HG02623 (cell line): ENCODE data around the gene APEH.
A peak's percentile ranks its signal among the peaks of the same experiment; 100 is the strongest.

Experiments
- ATAC-seq: cut with Tn5 transposase; IDR thresholded peaks from one replicate; pipeline ENCODE4 v1.9.1; 2021; ENCODE audit warnings: moderate library complexity; ENCODE audit not compliant: unreplicated experiment

Gene APEH

DNA sequence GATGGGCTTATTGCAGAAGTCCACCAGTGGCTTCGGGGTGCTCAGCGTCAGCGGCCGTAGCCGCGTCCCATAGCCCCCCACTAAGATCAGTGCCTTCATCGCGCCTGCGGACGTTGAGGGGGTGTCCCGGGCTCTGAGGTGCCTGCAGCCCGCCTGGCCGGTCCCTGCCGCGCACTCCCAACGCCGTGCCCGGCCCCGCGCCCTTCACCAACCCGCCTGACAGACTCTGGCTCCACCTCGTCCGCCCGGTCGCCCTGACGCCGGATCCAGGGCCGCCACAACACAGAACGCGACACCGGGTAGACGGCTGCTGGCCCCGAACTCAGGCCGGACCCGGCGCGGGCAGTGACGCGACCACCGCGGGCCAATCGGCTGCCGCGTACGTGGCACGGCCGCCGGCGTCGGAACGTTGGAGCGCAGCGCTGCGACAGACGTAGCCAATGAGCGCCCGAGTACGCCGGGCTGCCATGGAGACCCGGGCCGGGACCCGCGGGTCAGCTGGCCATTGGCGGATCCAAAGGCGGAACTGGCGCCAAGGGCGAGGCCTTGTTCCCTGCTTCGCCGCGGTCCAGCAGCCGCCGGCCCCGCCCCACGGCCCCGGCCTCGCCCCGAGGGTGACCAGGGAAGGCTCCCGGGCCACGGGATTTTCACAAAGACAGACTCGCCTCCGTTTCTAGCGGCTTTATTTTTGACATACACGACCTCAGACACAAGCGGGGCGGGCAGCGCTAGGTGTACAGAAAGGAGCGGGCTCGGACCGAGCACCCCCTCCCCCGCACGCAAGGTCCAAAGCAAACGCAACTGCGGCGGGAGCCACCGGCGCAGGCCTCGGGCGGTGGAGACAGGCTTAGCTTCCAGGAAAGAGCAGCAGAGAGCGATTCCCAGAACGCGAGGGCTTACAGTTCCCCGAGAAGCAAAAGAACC, 49.7 kb downstream of the APEH start, which contains the start of gene GMPPB:
TSS of gene GMPPB (minus strand) at position 324 of the 924 bp plus-strand sequence. CDS start at position 99, 225 bp downstream.
- ATAC-seq: peak; percentile 81

DNA sequence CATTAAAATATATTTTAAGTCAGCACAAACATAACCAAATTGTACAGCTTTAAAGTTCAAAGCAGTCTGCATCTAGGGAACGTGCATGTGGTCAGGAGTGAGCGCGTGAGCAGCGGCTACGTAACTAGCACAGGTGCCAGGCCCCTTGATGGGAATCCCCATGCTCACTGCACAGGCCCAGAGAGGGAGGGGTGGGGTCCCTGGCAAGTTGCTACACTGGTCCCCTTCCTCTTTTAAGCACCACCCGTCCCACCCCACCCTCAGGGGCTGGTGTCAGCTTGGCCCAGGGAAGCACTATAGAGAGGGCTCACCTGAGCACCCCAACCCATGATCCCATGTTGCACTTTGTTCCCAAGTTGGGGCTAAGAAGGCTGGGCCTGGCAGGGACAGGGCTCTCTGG, 50.4 kb downstream of the APEH start:
- no peak for ATAC-seq

DNA sequence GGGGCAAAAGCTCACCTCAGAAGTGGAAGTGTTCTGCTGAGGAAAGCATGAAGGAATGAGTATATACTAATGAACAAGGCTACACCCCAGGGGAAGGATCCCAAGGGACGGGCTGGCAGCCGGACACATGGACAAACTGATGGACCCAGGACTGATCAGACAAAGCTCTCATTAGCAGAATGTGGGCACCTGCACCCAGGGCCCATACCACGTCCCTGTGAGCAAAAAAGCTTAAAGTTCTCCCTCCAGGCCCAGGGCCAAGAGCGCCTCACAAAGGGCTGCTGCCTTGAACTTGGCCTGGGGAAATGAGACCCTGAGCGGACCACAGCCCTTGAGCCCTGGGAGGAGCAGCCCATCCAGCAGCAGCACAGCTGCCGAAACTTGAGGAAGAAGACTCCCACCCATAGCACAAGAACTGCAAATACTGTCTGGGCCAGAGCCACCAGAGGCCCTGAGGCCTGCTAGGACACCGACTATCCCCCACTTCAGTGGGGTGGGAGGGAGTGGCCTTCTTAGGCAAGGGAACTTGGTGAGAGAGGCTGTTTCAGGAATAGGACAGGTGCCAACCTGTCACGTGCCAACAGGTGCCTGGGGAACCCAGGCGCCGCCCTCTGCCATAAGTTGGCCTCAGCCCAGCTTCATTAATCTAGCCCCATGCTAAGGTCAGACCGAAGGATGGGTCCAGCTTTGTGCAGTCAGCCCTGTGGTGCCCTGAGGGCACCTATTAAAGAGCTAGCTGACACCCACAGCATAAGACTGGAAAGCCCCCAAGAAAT, 51.9 kb downstream of the APEH start:
- ATAC-seq: no peak

DNA sequence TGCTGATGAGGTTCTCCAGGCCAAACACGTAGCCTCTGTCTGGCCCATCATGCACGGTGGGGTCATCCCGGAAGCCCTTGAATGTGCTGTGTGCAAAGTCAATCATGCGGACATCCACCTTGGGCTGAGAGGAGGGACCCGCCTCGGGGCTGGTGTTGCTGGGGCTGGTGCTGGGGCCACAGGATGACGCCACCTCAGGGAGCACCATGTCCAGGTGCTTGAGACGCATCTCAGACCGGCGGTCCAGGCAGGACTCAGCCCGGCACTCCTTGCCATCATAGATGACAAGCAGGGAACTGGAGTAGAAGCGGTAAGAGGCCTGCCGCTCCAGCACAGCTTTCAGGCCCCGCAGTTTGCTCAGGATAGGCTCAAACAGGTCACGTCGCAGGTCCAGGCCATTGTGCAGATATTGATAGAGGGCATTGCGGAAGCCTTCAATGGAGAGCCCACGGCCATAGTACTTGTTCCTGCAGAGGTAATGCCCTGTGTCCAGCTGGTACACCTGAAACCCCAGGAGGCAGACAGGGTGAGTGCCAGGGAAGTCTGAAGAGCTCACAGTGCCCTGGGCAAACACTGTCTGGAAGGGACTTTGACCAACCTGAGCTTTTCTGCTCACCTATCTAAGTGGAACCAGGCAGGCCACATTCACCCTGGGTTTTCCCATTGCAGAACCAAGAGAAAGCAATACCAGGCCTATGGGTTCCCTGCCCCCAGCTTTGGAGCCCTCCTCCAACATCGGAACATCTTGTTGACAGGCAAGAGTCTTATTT, 53.2 kb downstream of the APEH start:
- no peak for ATAC-seq

DNA sequence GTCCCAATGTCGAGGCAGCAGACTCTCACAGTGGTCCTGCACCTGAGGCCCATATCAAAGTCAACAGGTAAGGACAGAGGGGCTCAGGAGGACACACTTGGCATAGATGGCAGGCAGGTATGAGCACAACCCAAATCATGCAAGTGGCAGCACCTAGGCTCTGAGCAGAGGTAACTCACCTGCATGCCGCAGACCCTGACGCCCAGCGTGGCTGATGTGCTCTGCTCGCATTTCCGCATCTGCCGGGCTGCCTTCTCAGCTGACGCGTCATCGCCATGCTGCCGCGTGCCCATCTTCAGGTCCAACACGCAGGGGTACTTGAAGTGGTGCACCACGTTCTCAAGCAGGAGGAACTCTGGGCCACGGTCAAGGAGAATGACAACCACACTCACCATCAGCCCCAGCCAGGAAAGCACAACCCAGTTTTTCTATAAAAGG, 53.8 kb downstream of the APEH start:
- ATAC-seq: no peak

DNA sequence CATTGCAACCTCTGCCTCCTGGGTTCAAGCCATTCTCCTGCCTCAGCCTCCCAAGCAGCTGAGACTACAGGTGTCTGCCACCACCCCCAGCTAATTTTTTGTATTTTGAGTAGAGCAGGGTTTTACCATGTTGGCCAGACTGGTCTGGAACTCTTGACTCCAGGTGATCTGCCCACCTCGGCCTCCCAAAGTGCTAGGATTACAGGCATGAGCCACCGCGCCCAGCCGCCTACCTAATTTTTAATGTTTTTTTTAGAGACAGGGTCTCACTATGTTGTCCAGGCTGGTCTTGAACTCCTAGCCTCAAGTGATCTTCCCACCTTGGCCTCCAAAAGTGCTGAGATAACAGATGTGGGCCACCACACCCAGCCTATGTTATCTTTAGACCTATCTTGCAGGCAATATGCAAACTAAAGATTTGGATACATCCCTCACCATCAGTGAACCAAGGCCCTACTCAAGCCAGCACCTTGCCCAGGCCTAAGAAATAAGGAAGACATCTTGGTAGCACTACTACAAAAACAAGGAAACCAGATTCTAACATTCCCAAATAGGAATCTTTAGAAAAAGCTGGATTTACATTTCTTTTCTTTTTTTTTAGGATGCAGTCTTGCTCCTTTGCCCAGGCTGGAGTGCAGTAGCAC, 55.9 kb downstream of the APEH start:
- no peak for ATAC-seq

DNA sequence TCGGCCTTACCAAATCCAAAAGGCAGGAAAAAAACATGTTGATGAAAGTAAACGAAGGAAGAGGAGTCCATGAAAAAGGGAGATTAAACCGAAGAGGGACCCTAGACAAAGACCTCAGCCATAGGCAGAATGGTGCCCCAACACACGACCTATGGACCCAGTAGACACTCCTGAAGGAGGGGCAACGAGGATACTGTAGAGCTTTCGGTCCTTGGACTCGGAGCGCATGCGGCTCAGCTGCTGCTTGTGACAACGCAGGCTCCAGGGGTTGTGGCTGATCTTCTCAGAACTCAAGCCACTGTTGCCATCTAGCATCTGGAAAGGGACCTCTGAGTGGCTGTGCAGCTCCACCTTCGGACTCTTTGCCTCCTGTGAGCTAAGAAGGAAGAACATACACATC, 58.4 kb downstream of the APEH start:
- no peak for ATAC-seq

DNA sequence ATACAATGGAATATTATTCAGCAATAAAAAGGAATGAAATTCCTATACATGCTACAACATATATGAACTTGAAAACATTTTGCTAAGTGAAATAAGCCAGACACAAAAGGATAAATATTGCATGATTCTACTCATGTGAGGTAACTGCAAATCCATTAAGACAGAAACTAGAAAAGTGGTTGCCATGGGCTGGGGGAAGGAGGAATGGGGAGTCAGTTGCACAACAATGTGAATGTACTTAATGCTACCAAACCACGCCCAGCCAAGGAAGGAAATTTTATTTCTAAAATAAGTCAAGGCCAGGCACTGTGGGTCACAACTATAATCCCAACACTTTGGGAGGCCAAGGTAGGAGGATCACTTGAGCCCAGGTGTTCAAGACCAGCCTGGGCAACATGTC, 59.4 kb downstream of the APEH start:
- no peak for ATAC-seq
